Measurements from ENCODE around the gene PIK3C3.

DNA sequence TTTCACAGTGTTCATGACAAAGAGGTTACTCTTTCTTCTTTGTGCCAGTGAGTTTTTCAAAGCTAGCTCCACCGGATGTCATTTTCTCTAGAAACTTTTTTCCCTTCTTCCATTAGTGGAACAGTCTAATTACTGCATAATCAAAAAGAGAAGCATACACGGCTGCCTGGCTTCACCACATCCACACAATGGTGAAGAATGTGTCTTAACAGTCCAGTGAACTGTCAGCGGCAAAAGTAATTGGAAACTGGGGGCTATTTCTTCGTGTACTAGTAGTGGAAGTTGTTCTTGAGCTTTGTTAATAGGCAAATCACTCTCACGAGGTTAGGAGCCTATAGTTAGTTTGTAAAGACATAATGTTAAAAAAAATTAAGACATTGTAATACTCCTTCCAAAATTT is 32.9 kb upstream of the PIK3C3 start:
- no peak for TF ChIP-seq POLR2A (IDR thresholded peaks at IDR 0.05; ENCODE audit: low read length)
- TF ChIP-seq GATA1 (IDR thresholded peaks at IDR 0.05; ENCODE audit: low read depth, low read length): no peak

Measured in erythroblast (primary cell).